Esophagus muscularis mucosa (tissue), 3 donors: ENCODE results near the gene CSMD2.

ENCODE experiments used
- POLR2A ChIP-seq: fragments of 450-650 bp; IDR thresholded peaks from one replicate; pipeline ENCODE4 v1.6.1; 2017; ENCODE audit warnings: antibody characterized with exemption, moderate library complexity, mild to moderate bottlenecking, low read depth
- TF ChIP-seq, protein P1 (sequence below), 3 experiments: fragments of 200-600 bp in 2 of 3; fragments of 450-650 bp in 1 of 3; sonication (generic) in 2 of 3; IDR thresholded peaks; one replicate each; pipeline ENCODE4 v1.5.1; 2017 to 2019; ENCODE audit warnings: antibody characterized with exemption in 3 of 3, mild to moderate bottlenecking in 2 of 3, moderate library complexity in 1 of 3

DNA sequence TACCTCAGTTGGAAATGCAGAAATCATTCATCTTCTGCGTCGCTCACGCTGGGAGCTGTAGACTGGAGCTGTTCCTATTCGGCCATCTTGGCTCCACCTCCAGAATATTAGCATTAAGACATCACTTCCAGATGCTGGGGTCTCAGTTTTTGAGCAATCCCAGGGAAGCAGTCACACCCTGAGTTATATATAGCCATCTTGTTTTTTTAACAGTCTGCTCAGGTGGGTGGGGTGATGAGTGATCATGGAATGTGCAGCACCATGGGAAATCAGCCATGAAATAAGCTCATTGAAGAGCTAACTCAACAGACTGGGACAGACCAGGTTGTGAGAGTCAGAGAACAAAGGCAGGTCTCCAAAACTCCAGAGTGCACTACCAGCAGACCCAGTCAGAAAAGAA lies 328.1 kb downstream of the CSMD2 start:
- TF ChIP-seq, protein P1, sequence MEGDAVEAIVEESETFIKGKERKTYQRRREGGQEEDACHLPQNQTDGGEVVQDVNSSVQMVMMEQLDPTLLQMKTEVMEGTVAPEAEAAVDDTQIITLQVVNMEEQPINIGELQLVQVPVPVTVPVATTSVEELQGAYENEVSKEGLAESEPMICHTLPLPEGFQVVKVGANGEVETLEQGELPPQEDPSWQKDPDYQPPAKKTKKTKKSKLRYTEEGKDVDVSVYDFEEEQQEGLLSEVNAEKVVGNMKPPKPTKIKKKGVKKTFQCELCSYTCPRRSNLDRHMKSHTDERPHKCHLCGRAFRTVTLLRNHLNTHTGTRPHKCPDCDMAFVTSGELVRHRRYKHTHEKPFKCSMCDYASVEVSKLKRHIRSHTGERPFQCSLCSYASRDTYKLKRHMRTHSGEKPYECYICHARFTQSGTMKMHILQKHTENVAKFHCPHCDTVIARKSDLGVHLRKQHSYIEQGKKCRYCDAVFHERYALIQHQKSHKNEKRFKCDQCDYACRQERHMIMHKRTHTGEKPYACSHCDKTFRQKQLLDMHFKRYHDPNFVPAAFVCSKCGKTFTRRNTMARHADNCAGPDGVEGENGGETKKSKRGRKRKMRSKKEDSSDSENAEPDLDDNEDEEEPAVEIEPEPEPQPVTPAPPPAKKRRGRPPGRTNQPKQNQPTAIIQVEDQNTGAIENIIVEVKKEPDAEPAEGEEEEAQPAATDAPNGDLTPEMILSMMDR (IDR thresholded peaks at IDR 0.05) = no peak
- TF ChIP-seq POLR2A = no peak
